K562 (cell line): ENCODE results near the gene SDSL. TPM values are rescaled to one million over a fixed set of nuclear protein-coding genes. Genes with fewer than 3 reads are reported as not detected.

Experiments
- CREM ChIP-seq: IDR thresholded peaks from 2 replicates; pipeline ENCODE4 v1.6.1; 2014; ENCODE audit warnings: antibody characterized with exemption, low read depth
- MEIS2 ChIP-seq: fragments of 450-650 bp; IDR thresholded peaks from 2 replicates; pipeline ENCODE4 v1.6.1; 2014; ENCODE audit warnings: mild to moderate bottlenecking; ENCODE audit not compliant: partially characterized antibody
- POLR2AphosphoS2 ChIP-seq: IDR thresholded peaks from 2 replicates; pipeline ENCODE4 v1.6.1; 2012; ENCODE audit warnings: low read length, improper control_type of control experiment
- PTBP1 ChIP-seq: fragments of 200-400 bp; formaldehyde crosslinking; IDR thresholded peaks from 2 replicates; pipeline ENCODE4 v1.6.1; 2017; ENCODE audit warnings: low read depth, low read length
- RCOR1 ChIP-seq, 2 experiments: IDR thresholded peaks; 2 replicates each; pipeline ENCODE4 v1.6.1; 2012; ENCODE audit warnings: low read depth in 2 of 2, low read length in 2 of 2, borderline replicate concordance in 1 of 2, improper control_type of control experiment in 1 of 2
- polyA plus RNA-seq, 8 experiments: library from polyadenylated mRNA; depleted of rRNA in 4 of 8; stranded (reverse) in 5 of 8; unstranded in 3 of 8; fragments of >200 nt; fragmentation: Nextera tagmentation in 2 of 8; fragmentation: Illumina TruSeq in 1 of 8; extraction: Ambion mirVana in 2 of 8; extraction: Trizol in 1 of 8; gene quantifications; 2 replicates each; pipeline versions ENCODE4 v1.2.1 to v1.2.3, GENCODE V29; 2011 to 2014; ENCODE audit warnings: inconsistent platforms in 1 of 8, missing spikeins in 1 of 8
- total RNA-seq, 7 experiments: library from RNA; depleted of rRNA in 6 of 7; stranded (reverse); fragments of >200 nt in 6 of 7; fragmentation: Illumina TruSeq in 2 of 7; extraction: Trizol in 2 of 7; gene quantifications; 2 replicates each; pipeline versions ENCODE4 v1.2.1 to v1.2.3, GENCODE V29; 2011 to 2021; ENCODE audit warnings: low replicate concordance in 1 of 7
- TF ChIP-seq, protein P1 (sequence below): fragments of 450-650 bp; IDR thresholded peaks from 2 replicates; pipeline ENCODE4 v1.6.1; 2016; ENCODE audit warnings: missing biosample characterization, missing genetic modification characterization
- TF ChIP-seq, protein P2 (sequence below), 2 experiments: fragments of 450-650 bp; IDR thresholded peaks; 2 replicates each; pipeline ENCODE4 v1.6.1; 2016; ENCODE audit warnings: mild to moderate bottlenecking in 2 of 2, borderline replicate concordance in 1 of 2, low read depth in 1 of 2, moderate library complexity in 1 of 2
- TF ChIP-seq, protein P3 (sequence below): sonication (generic); formaldehyde crosslinking; IDR thresholded peaks from 2 replicates; pipeline ENCODE4 v1.8.1; 2023; ENCODE audit warnings: mild to moderate bottlenecking, missing genetic modification reagents

Gene SDSL
- total and polyA plus RNA-seq, 9 of the 15 experiments (the other 6 are each of a cell fraction or from before 2014, with no cell fraction given) = 0.31 to 11.0 (median 7.4) TPM

DNA sequence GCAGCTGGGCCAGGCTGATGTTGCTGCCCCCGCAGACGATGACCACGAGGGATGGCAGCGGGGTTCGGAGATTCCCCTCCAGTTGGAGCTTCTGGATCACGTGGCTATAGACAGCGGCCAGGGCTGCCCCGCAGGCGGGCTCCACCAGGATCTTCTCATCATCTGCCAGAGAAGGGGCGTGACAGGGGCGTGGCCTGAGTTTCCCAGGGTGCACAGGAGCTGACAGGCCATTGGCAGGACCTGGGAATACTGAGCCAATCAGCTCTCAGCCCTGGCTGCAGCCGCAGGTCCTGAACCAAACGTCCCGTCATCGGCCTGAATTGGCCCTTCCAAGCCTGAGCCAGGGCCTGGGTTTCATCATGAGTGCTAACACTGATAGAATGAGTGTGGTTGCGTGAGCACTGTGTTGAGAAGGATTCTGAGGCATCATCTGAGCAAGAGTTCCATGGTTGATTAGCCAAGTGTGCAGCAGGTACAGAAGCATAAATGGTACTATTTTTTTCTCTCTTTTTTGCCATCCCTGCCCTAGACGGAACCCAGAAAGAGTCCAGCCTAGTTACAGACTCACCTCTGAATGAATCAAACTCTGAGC is 29.1 kb upstream of the SDSL start (continued):
- TF ChIP-seq, protein P1, sequence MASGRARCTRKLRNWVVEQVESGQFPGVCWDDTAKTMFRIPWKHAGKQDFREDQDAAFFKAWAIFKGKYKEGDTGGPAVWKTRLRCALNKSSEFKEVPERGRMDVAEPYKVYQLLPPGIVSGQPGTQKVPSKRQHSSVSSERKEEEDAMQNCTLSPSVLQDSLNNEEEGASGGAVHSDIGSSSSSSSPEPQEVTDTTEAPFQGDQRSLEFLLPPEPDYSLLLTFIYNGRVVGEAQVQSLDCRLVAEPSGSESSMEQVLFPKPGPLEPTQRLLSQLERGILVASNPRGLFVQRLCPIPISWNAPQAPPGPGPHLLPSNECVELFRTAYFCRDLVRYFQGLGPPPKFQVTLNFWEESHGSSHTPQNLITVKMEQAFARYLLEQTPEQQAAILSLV (tag) = no peak
- TF ChIP-seq CREM (0 out of 2 replicates have a peak, but pooled peaks have one; percentile 34), RCOR1 (IDR thresholded peaks at IDR 0.05; ENCODE audit: borderline replicate concordance in 1 of 2, low read depth in 2 of 2, low read length in 2 of 2) (peak; percentile 56 to 100; a peak in 3 of 4 replicates), PTBP1 (no peak), MEIS2 (peak; percentile 67), POLR2AphosphoS2 (peak; percentile 81; the same call in 1 of the 2 replicates)
- TF ChIP-seq, protein P2, sequence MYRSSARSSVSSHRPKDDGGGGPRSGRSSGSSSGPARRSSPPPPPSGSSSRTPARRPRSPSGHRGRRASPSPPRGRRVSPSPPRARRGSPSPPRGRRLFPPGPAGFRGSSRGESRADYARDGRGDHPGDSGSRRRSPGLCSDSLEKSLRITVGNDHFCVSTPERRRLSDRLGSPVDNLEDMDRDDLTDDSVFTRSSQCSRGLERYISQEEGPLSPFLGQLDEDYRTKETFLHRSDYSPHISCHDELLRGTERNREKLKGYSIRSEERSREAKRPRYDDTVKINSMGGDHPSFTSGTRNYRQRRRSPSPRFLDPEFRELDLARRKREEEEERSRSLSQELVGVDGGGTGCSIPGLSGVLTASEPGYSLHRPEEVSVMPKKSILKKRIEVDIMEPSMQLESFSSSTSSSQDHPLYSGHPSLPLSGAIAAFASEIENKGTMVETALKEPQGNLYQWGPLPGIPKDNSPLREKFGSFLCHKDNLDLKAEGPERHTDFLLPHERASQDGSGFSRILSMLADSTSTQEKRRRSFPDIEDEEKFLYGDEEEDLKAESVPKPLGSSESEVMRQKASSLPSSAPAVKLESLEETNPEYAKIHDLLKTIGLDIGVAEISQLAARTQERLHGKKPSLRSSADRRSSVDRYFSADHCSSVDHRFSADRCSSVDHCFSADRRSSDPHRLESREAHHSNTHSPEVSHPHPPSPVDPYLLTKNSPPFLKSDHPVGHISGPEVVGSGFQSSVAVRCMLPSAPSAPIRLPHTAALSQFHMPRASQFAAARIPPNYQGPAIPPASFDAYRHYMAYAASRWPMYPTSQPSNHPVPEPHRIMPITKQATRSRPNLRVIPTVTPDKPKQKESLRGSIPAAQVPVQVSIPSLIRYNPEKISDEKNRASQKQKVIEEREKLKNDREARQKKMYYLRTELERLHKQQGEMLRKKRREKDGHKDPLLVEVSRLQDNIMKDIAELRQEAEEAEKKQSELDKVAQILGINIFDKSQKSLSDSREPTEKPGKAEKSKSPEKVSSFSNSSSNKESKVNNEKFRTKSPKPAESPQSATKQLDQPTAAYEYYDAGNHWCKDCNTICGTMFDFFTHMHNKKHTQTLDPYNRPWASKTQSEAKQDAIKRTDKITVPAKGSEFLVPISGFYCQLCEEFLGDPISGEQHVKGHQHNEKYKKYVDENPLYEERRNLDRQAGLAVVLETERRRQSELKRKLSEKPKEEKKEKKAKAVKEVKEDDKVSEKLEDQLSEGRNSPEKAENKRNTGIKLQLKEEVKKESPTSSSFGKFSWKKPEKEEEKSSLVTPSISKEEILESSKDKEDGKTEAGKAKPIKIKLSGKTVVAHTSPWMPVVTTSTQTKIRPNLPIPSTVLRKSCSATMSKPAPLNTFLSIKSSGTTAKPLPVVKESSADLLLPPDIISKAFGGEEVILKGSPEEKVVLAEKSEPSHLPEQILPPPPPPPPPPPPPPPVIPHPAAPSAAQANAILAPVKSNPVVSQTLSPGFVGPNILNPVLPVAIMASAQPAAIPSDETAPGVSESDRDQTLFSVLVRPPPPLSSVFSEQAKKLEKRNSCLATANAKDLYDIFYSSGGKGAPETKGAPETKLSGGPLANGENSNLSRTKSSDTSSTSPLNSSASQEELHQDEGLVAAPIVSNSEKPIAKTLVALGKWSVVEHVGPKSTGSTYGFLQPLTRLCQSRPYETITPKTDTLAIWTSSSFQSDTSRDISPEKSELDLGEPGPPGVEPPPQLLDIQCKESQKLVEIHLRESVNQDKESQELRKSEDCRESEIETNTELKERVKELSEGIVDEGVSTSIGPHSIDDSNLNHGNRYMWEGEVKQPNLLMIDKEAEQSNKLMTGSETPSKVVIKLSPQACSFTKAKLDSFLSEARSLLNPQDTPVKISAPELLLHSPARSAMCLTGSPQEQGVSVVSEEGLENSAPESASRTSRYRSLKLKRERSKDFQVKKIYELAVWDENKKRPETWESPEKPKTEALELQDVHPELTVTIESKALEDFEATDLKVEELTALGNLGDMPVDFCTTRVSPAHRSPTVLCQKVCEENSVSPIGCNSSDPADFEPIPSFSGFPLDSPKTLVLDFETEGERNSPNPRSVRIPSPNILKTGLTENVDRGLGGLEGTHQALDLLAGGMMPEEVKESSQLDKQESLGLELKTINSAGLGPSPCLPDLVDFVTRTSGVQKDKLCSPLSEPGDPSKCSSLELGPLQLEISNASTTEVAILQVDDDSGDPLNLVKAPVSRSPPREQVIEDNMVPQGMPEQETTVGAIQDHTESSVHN (IDR thresholded peaks at IDR 0.05; ENCODE audit: borderline replicate concordance in 1 of 2, low read depth in 1 of 2) = no peak
- TF ChIP-seq, protein P3, sequence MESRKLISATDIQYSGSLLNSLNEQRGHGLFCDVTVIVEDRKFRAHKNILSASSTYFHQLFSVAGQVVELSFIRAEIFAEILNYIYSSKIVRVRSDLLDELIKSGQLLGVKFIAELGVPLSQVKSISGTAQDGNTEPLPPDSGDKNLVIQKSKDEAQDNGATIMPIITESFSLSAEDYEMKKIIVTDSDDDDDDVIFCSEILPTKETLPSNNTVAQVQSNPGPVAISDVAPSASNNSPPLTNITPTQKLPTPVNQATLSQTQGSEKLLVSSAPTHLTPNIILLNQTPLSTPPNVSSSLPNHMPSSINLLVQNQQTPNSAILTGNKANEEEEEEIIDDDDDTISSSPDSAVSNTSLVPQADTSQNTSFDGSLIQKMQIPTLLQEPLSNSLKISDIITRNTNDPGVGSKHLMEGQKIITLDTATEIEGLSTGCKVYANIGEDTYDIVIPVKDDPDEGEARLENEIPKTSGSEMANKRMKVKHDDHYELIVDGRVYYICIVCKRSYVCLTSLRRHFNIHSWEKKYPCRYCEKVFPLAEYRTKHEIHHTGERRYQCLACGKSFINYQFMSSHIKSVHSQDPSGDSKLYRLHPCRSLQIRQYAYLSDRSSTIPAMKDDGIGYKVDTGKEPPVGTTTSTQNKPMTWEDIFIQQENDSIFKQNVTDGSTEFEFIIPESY (CRISPR knock-in tag) = no peak
